ENCODE measurements around the gene MTA2. TPM values are rescaled to one million over a fixed set of nuclear protein-coding genes. Genes with fewer than 3 reads are reported as not detected.

MTA2 gene
- total and polyA plus RNA-seq, 2 of the 8 experiments (the other 6 are each of a cell fraction or from before 2014, with no cell fraction given) = 25.7 to 114 TPM

GRCh38 chr11:62554387-62555167, 47.1 kb downstream of the MTA2 start (continued):
- TF ChIP-seq CHD7 (IDR thresholded peaks at IDR 0.05; ENCODE audit: insufficient replicate concordance, low read length) = no peak
- no peak for TF ChIP-seq YY1 (IDR thresholded peaks at IDR 0.05; ENCODE audit: low read depth, low read length)

Measured in H1 (cell line).